GM18526 (cell line): ENCODE measurements around the gene TTLL5.

Experiments used
- POLR2A ChIP-seq: IDR thresholded peaks from 3 replicates; pipeline ENCODE4 v1.6.1; 2011; ENCODE audit not compliant: insufficient read length; ENCODE audit errors: extremely low read depth

TTLL5 gene

DNA sequence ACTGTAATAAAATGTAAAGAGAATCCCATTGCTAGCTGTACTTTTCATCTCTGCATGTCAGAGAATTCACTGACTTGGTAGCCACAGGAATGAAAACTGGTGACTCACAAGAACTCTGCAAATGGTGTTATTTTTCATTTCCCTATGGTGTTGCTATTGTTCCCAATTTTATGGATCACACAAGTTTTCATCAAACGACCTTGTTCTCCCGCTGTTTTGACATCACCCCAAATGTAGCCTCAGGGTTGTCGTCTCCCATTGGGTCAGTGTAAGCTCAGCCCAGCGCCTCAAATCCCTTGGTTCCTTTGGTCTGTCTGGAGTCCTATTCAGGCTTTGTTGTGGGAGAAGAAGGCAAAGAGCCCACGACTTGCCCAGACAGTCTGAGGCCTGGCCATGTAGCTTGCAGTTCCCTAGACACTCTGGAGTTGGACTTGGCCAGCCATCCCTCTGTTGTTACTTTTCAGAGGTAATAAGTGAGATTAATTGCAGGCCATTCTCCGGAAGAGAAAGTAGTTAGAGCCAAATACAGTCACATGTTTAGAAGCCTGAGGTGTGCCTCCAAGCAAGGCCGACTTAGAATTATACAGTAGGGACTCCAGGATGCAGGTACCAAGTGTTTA, 161.6 kb downstream of the TTLL5 start:
- TF ChIP-seq POLR2A = no peak

DNA sequence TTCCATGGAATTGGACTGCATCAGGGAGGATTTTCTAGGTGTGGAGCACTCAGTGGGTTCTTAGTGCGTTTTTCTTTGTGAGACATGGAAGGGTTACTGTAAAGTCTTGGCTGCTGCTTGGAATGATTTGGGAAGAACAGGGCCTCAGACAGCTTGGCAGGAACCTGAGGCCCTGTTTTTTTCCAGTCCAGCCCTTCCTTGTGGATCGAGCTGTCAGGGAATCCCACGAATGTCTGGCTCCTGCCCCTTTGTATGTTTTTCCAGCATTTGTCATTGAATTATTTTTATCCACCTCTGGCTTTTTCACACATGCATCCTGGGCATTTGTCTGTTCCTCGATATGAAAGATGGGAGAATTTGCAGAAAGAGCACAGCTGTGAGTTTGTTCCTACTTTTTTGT, 162.3 kb downstream of the TTLL5 start:
- no peak for TF ChIP-seq POLR2A

DNA sequence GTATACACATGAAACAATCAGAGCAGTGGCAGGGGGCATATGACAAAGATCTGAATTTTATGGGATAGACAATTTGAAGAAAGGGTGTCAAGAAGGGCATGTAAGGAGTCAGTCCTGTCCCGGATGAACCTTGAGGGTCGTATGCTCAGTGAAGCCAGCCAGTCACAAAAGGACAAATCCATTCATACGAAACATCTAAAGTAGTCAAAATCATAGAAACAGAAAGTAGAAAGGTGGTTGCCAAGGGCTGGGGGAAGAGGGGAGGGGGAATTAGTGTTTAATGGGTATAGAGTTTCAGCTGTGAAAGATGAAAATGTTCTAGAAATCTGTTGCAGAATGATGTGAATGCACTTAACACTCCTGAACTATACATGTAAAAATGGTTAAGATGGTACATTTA, 163.3 kb downstream of the TTLL5 start:
- no peak for TF ChIP-seq POLR2A

DNA sequence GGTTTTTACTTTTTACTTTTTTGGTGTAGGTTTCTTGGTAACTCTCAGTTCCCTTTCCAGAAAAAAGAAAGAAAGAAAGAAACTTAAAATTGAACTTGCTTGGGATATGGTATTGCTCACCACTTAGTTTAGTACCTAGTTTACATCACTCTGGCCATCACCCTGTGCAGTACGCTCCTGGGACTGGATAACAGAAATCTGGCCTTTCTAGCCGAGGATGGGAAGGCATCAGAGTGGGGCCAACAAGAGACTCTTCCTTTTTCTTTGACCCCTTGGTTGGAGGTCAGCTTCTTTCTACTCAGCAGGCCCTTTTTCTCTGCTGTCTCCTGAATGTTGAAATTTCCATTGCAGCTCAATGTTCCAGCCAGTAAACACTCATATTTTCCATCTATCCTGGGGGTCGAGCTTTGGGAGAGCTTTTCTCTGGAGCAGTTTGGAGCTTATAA, 164.1 kb downstream of the TTLL5 start:
- no peak for TF ChIP-seq POLR2A

DNA sequence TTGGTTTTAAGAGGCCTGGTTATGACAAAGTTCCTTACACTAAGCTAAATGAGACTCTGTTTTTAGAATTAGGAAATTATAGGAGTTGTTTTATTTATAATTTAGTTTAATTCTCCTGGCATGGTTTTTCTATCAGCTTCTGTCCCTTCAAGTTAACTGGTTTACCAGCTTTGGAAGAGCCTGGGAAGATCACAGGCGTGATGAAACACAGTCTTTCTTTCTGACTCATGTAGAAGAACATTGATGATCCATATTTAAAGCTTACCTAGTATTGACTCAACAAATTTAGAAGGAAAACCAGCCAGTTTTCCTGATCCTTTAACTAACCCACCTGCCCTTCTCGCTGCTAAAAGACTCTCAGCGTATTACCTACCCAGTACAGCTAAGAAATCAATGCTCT, 165.6 kb downstream of the TTLL5 start:
- TF ChIP-seq POLR2A = no peak

DNA sequence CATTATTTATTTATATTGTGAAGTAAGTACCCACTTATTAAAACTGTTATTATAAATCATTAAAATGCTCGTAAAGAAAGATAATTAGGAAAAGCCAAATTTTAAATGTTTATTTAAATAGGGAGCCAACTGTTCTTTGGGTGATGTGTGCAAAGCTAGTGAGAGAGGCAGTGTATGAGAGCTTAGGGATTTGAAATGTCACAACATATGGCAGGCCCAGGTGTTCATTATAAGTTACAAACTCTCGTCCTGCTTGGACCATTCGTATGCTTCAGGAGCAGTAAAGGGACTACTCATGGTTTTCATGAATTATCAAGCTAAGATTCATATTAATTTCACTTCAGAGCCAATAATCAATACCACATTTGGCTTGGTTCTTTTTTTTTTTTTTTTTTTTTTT, 166.3 kb downstream of the TTLL5 start:
- TF ChIP-seq POLR2A = no peak

DNA sequence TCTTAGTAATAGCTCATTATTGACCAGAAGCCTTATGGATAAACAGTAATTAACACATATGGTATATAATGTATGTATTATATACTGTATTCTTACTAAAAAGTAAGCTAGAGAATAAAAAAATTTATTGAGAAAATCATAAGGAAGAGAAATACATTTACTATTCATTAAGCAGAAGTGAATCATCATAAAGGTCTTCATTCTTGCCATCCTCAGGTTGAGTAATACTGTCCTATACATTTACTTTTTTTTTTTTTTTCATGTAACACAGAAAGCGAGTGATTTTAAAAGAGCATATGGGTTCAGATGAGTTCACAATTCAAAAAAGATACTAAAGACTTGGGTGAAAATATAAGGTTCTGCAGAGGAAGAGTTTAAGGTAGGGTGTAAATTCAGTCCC, 168.3 kb downstream of the TTLL5 start:
- no peak for TF ChIP-seq POLR2A

DNA sequence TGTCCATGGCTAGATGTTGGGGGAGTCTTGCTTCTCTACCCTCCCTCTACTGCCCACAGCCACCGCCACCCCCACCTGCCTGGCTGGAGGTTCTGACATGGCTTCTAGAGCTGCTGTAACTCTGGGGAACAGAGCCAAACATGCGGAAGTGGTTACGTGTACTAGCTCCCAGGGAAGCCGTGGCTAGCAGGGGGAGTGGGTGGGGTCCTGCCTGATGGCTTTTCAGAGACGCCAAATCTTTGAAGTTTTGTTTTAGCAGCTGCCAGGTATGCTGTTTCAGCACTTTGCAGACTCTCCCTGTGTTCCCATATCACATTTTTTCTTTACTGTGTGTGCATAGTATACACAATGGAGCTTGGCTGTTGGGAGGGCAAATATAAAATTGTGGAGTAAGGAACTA, 170.4 kb downstream of the TTLL5 start:
- no peak for TF ChIP-seq POLR2A

DNA sequence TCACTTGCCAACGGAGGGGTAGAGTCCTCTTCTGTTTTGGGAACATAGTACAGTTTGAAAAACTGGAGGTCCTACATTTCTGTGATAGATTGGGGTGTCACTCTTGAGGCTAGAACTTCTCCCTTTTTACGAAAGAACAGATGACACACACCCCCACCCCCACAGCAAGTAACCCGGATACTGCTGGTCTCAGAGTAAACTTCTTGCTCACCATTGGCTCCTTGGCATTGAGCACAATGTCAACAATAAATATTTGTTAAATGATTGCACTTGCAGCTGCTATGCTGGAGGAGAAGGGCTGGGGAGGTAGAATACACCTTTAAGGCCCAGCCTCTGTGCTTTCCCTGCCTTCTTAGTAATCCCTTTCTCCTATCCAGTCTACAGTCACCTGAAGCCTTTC, 170.9 kb downstream of the TTLL5 start:
- no peak for TF ChIP-seq POLR2A

DNA sequence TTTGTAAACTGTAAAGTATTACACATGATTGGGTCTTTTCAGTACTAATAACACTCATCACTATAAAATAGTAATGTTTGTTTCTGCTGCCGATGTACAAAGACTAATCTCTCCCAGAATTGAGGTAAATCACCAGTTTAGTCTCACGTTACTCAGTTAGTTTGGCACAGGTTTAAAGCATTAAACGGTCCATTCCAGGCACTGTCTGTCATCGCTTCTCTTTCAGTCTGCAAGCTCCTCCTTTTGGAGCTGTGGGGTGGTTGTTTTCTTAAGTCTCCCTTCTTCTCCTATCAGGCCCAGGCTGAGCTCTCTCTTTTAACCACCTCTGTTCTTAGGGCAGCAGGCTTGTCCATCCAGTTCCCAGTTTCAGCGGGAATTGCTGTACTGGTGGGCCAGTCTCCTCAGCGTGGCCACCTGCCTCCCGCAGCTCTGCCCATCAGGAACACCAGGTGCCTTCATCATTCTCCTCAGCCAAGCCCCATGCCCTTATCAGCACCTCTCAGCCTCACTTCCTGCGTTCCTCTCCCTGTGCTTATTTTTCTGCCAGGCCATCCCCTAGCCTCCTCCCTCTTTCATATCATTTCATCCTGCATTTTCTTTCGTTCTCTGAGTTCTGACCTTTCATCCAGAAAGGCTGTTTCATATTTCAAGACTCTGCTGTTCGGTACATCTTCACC, 171.7 kb downstream of the TTLL5 start:
- TF ChIP-seq POLR2A = no peak

DNA sequence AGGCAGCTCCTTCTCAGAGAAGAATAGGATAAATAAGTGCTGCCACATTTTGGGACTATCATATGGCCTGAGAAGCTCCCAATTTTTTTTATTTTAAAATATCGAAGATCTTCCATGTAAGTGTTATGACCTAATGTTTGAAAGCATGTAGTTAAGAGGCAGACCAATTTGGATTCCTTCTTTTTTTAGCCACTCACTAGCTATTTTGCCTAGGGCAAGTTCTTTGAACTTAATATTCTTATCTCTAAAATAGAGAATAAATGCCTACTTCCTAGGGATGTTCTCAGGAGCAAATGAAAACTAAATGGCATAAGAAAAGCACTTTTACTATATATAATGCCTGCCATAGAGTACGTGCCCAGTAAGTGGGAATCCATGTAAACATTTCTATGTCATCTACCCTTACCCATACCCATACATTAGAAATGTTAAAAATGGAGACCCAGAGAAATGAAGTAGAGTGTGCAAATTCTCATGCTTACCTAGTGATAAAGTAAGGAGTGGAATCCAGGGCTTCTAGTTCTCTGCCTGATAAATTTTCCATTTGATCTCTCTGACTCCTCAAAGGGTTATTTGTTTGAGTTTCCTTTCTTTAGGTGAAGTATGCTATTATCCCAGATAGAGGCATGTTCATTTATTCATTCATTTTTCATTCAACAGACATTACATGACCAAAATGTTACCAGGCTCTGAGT, 172.4 kb downstream of the TTLL5 start:
- no peak for TF ChIP-seq POLR2A

DNA sequence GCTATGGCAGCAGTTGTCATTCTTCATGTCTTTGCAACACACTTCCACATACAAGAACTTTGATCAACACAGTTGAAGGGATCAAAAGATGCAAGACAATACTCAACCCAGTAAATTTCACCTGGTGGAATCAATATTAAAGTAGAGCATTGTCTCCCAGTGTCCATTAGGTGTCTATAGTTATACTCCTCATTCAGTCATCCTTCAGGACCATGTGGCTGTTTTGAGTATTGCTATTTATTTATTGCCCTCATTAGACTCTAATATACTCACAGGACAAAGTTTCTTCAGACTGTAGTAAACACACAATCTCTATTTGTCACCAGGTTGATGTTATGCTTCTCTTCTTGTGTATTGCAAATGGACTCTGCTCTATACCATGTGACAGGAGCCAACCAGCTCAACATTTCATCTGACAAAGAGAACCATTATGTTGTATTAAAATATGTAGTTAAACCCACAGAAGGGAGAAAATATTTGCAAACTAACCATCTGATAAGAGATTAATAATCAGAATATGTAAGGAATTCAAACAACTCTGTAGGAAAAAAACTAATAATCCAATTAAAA, 174.2 kb downstream of the TTLL5 start:
- TF ChIP-seq POLR2A = no peak

DNA sequence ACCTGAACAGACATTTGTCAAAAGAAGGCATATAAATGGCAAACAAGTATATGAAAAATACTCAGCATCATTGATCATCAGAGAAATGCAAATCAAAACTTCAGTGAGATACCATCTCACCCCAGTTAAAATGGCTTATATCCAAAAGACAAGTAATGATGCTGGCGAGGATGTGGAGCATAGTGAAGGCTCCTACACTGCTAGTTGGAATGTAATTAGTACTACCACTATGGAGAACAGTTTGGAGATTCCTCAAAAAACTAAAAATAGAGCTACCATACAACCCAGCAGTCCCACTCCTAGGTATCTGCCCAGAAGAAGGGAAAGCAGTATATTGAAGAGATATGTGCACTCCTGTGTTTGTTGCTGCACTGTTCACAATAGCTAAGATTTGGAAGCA, 174.7 kb downstream of the TTLL5 start:
- TF ChIP-seq POLR2A = no peak

DNA sequence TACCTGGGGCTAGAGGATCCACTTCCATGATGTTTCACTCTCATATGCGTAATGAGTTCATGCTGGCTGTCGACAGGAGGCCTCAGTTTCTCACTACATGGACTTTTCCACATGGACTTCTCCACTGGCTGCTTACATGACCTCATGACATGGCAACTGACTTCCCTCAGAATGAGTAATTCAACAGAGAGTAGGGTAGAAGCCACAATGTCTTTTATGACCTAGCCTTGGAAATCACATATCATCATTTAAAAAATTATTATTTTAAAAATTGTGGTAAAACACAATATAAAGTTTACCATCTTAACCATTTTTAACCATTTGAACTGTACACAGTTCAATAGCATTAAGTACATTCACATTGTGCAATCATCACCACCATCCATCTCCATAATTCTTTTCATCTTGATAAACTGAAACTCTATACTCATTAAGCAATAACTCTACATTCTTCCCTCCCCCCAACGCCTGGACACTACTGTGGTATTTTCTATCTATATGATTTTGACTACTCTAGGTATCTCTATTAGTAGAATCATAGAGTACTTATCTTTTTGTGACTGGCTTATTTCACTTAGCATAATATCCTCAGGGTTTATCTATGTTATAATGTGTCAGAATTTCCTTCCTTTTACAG, 176.2 kb downstream of the TTLL5 start:
- no peak for TF ChIP-seq POLR2A

DNA sequence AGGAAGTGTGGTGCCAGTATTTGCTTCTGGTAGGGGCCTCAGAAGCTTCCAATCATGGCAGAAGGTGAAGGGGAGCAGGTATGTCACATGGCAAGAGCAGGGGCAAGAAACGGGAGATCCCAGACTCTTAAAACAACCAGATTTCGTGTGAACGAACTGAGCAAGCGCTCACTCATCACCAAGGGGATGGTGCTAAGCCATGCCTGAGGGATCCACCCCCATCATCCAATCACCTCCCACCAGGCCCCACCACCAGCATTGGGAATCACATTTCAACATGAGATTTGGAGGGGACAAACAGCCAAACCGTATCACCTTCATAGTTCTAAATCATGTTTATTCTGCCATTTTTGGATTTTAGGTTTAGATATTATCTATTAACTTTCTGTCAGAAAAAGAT, 179.9 kb downstream of the TTLL5 start:
- TF ChIP-seq POLR2A = no peak

DNA sequence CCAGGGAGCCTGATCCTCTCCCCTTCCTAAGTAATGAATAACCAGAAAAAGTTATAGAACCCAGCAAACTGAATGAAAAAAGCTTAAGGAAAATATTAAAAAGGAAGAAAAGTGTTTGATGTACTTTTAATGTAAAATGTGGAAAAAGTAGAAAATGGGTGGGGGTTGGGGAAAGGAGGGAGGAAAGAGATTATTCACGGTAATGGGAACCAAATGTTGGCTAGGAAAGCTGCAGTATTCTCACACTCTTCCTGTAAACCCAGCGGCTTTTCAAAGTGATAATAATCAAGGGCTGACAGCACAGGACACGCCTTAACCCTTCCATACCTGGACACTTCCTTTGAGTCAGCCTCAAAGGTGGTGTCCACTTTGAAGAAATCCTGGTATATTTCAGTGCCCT, 181.5 kb downstream of the TTLL5 start:
- no peak for TF ChIP-seq POLR2A
